CD4-positive, alpha-beta T cell treated with Interleukin-15 for 1 hour (primary cell): ENCODE measurements around the gene ASIP.
"Not testable (repeated sequence)": the region's sequence is repeated elsewhere in the genome, so short reads cannot be mapped to it uniquely, and the experiment has no call there.

Experiments used
- DNase-seq: peaks from one replicate; pipeline ENCODE4 v3.0.0-alpha.2; 2020

ASIP gene

GRCh38 chr20:34243377-34243776 lies 2.2 kb downstream of the ASIP start:
- no peak for DNase-seq

GRCh38 chr20:34246126-34246626 lies 5.0 kb downstream of the ASIP start:
- no peak for DNase-seq

GRCh38 chr20:34249291-34249690 lies 8.1 kb downstream of the ASIP start:
- DNase-seq = no peak

GRCh38 chr20:34250005-34250404 lies 8.8 kb downstream of the ASIP start:
- DNase-seq = no peak

DNA sequence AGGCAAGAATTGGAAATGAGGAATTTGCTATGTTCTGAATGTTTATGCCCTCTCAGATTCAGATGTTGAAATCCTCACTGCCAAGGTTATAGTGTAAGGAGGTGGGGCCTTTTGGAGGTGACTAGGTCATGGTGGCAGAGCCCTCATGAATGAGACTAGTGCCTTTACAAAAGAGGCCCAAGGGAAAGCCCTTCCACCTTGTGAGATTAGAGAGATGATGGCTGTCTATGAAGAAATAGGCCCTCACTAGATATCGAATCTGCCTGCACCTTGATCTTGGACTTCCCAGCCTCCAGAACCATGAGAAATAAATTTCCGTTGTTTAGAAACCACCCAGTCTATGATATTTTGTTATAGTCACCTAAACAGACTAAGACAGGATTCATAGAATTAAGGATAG lies 10.4 kb downstream of the ASIP start:
- DNase-seq = no peak

DNA sequence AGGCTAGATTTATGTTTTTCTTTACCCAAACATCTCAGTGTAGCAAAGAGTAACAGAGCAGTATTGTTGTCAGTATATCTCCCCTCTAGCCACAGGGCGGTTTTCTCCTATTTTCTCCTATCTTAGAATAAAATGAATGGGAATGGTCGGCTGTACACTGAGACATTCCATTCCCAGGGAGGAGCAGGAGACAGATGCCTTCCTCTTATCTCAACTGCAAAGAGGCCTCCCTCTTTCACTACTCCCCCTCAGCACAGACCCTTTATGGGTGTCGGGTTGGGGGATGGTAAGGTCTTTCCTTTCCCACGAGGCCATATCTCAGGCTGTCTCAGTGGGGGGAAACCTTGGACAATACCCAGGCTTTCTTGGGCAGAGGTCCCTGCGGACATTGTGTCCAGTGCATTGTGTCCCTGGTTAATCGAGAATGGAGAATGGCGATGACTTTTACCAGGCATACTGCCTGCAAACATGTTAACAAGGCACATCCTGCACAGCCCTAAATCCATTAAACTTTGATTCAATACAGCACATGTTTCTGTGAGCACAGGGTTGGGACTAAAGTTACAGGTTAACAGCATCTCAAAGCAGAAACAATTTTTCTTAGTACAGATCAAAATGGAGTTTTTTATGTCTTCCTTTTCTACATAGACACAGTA lies 11.3 kb downstream of the ASIP start:
- not testable (repeated sequence) for DNase-seq

- DNase-seq = no peak
These were observed 13.8 kb downstream of the ASIP start for GRCh38 chr20:34254979-34255378.

DNA sequence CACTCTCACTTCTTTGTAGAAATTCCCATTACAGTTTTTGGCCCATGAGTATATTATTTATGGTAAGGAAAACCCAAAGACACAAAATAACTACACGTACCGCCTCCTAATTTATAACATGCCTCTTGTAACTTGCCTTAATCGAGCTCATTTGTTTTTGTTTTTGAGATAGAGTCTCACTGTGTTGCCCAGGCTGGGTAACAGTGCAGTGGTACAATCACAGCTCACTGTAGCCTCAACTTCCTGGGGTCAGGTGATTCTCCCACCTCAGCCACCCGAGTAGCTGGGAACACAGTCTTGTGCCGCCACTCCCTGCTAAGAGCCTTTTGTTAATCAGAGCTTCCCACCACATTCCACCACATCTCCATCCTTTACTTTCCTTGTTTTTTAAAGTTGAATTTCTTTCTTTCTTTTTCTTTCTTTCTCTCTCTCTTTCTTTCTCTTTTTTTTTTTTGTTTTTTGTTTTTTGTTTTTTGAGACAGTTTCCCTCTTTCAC lies 15.5 kb downstream of the ASIP start:
- no peak for DNase-seq

DNA sequence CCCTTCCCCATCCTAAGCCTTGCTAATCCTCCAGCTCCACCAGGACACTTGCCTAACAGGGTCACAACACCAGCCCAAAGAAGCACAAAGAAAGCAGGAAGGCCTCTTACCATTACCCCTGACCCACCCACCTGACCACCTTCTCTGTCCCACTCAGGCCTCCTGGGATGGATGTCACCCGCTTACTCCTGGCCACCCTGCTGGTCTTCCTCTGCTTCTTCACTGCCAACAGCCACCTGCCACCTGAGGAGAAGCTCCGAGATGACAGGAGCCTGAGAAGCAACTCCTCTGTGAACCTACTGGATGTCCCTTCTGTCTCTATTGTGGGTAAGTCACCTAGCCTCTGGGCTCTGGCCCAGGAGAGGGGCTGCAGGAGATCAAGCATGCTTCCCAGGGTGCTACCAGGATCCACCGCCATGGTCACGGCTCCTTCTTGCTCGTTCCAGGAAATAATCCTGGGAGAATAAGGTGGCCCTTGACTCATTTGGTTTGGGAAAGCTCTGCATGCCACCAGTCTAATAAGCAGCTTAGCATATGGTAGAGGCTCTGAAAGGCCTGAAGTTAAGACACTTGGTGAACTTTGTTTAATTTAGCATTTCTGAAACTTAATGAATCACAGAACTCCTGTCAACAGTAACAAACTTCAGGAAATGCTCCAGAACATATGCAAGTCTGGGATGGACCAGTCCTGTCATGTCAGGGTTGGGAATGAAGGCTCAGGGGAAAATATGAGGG lies 19.2 kb downstream of the ASIP start:
- no peak for DNase-seq

DNA sequence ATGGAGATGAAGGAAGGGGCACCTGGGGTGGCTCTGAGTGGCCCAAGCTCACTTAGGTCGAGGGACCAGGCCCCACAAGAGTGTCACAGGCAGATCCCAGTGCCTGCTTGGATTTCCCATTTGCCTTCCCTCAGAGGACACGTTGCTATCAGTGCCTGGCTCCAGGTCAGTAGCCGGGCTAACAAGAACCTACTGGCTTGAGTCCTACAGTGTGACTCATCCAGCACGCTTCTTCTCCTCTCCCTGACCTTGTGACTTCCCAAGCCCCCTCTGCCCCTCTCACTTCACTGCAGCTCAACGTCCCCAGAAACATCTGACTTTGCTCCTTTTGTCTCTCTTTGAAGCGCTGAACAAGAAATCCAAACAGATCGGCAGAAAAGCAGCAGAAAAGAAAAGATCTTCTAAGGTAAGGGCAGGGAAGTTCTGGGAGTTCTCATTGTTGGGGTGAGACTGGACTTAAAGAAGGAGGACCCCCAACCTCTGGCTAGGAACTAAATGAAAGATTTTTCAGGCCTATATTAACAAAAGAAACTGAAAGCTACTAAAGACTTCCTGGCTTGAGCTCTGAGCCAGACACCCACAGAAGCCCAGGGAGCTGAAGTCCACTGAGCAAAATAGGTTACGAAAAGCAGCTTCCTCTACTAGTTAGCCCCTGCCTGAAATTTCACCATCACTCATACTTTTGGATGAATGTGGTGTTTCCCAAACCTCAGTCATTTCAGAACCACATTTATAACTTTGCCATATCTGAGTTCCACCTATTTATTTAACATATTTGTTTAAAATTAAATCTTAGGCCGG lies 21.5 kb downstream of the ASIP start:
- DNase-seq = no peak

DNA sequence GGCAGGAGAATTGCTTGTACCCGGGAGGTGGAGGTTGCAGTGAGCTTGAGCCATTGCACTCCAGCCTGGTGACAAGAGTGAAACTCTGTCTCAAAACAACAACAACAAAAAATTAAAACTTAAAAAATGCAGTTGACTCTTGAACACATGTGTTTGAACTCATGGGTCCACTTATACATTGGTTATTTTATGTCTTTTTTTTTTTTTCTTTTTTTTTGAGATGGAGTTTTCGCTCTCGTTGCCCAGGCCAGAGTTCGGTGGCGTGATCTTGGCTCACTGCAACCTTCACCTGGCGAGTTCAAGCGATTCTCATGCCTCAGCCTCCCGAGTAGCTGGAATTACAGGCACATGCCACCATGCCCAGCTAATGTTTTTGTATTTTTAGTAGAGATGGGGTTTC lies 22.2 kb downstream of the ASIP start:
- not testable (repeated sequence) for DNase-seq

DNA sequence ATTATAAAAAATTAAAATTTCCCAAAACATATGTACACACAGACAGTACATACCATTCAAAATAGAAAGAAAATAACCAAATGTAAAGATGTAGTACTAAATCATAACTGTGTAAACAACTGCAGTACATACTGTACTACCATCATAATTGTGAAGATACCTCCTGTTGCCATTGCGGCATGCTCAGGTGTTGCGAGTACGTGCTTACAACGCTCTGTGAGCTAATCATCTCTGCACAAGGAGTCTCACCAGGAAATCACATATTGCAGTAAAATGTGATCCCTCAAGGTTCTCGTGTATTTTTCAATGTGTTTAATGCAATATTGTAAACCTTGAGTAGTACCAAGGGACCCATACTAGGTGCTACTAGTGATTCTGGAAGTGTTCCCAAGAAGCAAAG lies 22.9 kb downstream of the ASIP start:
- DNase-seq = no peak

GRCh38 chr20:34268145-34268544 lies 26.9 kb downstream of the ASIP start:
- no peak for DNase-seq

- DNase-seq = peak; percentile 22
These were observed 27.8 kb downstream of the ASIP start for GRCh38 chr20:34268851-34269636.

DNA sequence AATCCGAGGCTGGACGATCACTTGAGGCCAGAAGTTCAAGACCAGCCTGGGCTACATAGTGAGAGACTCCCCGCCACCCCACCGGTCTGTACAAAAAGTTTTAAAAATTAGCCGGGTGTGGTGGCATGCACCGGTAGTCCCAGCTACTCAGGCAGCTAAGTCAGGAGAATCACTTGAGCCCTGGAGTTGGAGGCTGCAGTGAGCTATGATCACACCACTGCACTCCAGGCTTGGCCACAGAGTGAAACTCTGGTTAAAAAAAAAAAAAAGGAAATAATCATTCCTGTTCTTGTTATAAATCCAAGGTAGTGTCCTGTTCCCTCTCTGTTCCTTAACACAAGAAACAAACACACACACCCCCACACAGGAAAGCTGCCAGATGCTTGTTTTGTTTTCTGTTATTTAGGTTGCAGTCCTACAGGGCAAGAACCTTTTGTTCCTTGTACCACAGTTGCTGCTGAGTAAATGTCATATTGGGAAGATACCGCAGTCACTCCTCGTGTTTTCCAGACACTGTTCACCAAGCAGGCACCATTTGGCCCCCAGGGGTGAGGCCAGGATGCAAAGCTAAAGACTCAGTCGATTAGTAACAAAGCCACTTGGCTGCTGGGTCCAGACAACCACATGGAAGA lies 28.9 kb downstream of the ASIP start:
- no peak for DNase-seq

- DNase-seq = no peak
These were observed 30.7 kb downstream of the ASIP start for GRCh38 chr20:34271956-34272355.

- no peak for DNase-seq
These were observed 33.5 kb downstream of the ASIP start for GRCh38 chr20:34274694-34275093.

GRCh38 chr20:34281177-34281576 lies 40.0 kb downstream of the ASIP start:
- no peak for DNase-seq

GRCh38 chr20:34282041-34282440 lies 40.8 kb downstream of the ASIP start:
- no peak for DNase-seq

- DNase-seq = no peak
These were observed 42.6 kb downstream of the ASIP start for GRCh38 chr20:34283844-34284243.

GRCh38 chr20:34285450-34285849 lies 44.2 kb downstream of the ASIP start:
- no peak for DNase-seq

DNA sequence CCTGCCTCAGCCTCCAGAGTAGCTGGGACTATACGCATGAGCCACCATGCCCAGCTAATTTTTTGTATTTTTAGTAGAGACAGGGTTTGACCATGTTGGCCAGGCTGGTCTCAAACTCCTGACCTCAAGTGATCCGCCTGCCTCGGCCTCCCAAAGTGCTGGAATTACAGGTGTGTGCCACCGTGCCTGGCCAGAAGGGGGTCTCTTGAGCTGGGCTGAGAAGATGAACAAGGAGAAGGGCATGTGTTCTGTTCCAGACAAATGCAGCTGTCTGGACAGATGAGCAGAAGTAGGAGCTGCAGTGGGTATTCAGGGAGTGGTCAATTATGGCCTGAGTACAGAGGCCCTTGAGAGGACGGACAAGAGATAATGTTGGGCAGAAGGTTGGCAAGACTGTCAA lies 46.3 kb downstream of the ASIP start:
- DNase-seq = not testable (repeated sequence)
